ENCODE measurements around the gene PSME4. TPM values are rescaled to one million over a fixed set of nuclear protein-coding genes. Genes with fewer than 3 reads are reported as not detected.
A peak's percentile ranks its signal among the peaks of the same experiment; 100 is the strongest.

PSME4 gene
- total RNA-seq, 1 experiment from 2014 or later: 63.2 TPM

- H3K9me3 ChIP-seq (ENCODE audit: control insufficient read depth, insufficient read depth, low read depth, low read length): no peaks in the 10 kb centered on the region
- H3K27me3 ChIP-seq (ENCODE audit: control insufficient read depth, insufficient read depth, low read length): no peaks in the 10 kb centered on the region
- intact Hi-C loops (cut with micrococcal nuclease; ENCODE audit: unreplicated experiment) (no loop called here), in situ Hi-C loops (cut with HindIII; ENCODE audit: low pct_unique_long_range_greater_than_20kb, low sequenced_read_pairs) (no loop called here)
- H3K27ac ChIP-seq (ENCODE audit: low read length): no peak overlapping the region
- ChIA-PET CTCF (no interaction called here), POLR2A (no interaction called here)
- no peaks in the 10 kb centered on the region for H3K4me1 ChIP-seq (ENCODE audit: control insufficient read depth, insufficient read depth, low read length)
- ATAC-seq: no peak
- TF ChIP-seq TCF7L2 (IDR thresholded peaks at IDR 0.05; ENCODE audit: low read depth, low read length) (no peak), POLR2AphosphoS5 (IDR thresholded peaks at IDR 0.05; ENCODE audit: low read depth, low read length) (no peak), SIN3A (IDR thresholded peaks at IDR 0.05; ENCODE audit: borderline replicate concordance, insufficient read depth, low read depth, low read length) (no peak), CTCF (IDR thresholded peaks at IDR 0.05) (no peak), REST (IDR thresholded peaks at IDR 0.05; ENCODE audit: insufficient read depth in 1 of 2, low read depth in 2 of 2, low read length in 1 of 2) (no peak)
- H3K36me3 ChIP-seq (ENCODE audit: control insufficient read depth, insufficient read depth, low read length): peaks cover 9% of the 10 kb centered on the region; the same call in 1 of the 2 replicates
- H3K4me3 ChIP-seq (ENCODE audit: low read depth in 2 of 2, low read length in 2 of 2): no peak overlapping the region
- BruUV-seq (replicated peaks): no TSS peak
- no peak for DNase-seq (ENCODE audit: low read depth, low spot score)
These were observed 21.3 kb downstream of the PSME4 start for GRCh38 chr2:53949457-53949856.

- in situ Hi-C loops (cut with HindIII; ENCODE audit: low pct_unique_long_range_greater_than_20kb, low sequenced_read_pairs) (no loop called here), intact Hi-C loops (cut with micrococcal nuclease; ENCODE audit: unreplicated experiment) (no loop called here)
- BruUV-seq (replicated peaks): TSS peak; percentile 12
- Histone ChIP-seq H3K27ac (ENCODE audit: low read length) (no peak overlapping the region), H3K4me3 (ENCODE audit: low read depth in 2 of 2, low read length in 2 of 2) (no peak overlapping the region), H3K4me1 (ENCODE audit: control insufficient read depth, insufficient read depth, low read length) (no peaks in the 10 kb centered on the region), H3K9me3 (ENCODE audit: control insufficient read depth, insufficient read depth, low read depth, low read length) (no peaks in the 10 kb centered on the region), H3K27me3 (ENCODE audit: control insufficient read depth, insufficient read depth, low read length) (no peaks in the 10 kb centered on the region), H3K36me3 (ENCODE audit: control insufficient read depth, insufficient read depth, low read length) (peaks cover 16% of the 10 kb centered on the region; the same call in 1 of the 2 replicates)
- ATAC-seq (no peak), DNase-seq (ENCODE audit: low read depth, low spot score) (no peak)
- TF ChIP-seq POLR2AphosphoS5 (IDR thresholded peaks at IDR 0.05; ENCODE audit: low read depth, low read length) (no peak), TCF7L2 (IDR thresholded peaks at IDR 0.05; ENCODE audit: low read depth, low read length) (no peak), SIN3A (IDR thresholded peaks at IDR 0.05; ENCODE audit: borderline replicate concordance, insufficient read depth, low read depth, low read length) (no peak), CTCF (IDR thresholded peaks at IDR 0.05) (no peak)
- CTCF ChIA-PET: no interaction called here
- POLR2A ChIA-PET: no interaction called here
These were observed 25.3 kb downstream of the PSME4 start for GRCh38 chr2:53945538-53945937.
